PC-9 (cell line): Measurements from ENCODE around the gene CHRNA3.

Experiments used
- EZH2 ChIP-seq: fragments of 200-600 bp; sonication (generic); IDR thresholded peaks from 2 replicates; pipeline ENCODE4 v1.8.0; 2017; ENCODE audit warnings: antibody characterized with exemption, low read depth
- TF ChIP-seq, protein P1 (sequence below): fragments of 200-600 bp; sonication (generic); conservative IDR thresholded peaks from 2 replicates; pipeline ENCODE4 v1.6.1; 2017; ENCODE audit warnings: mixed run types, antibody characterized with exemption, mild to moderate bottlenecking, moderate library complexity

DNA sequence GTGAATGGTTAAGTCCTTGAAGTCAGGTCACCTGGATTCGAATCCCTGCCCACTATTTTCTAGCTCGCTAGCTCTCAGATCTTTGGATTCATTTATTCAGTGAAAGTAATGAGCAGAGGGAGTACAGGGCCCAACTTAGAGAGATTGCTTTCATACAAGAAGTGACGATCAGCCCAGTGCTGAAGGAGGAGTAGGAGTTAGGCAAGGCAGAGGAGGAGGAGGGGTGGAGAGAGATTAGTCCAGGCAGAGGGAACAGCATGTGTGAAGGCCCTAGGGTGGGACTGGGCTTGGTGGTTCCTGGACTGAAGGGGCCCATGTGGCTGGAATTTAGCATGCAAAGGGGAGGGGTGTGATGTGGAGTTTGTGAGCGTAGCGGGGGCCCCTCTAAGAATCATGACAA is 59.3 kb downstream of the CHRNA3 start:
- TF ChIP-seq, protein P1, sequence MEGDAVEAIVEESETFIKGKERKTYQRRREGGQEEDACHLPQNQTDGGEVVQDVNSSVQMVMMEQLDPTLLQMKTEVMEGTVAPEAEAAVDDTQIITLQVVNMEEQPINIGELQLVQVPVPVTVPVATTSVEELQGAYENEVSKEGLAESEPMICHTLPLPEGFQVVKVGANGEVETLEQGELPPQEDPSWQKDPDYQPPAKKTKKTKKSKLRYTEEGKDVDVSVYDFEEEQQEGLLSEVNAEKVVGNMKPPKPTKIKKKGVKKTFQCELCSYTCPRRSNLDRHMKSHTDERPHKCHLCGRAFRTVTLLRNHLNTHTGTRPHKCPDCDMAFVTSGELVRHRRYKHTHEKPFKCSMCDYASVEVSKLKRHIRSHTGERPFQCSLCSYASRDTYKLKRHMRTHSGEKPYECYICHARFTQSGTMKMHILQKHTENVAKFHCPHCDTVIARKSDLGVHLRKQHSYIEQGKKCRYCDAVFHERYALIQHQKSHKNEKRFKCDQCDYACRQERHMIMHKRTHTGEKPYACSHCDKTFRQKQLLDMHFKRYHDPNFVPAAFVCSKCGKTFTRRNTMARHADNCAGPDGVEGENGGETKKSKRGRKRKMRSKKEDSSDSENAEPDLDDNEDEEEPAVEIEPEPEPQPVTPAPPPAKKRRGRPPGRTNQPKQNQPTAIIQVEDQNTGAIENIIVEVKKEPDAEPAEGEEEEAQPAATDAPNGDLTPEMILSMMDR = no peak
- TF ChIP-seq EZH2 = no peak
